C4-2B (cell line): ENCODE results near the gene ACSF3.
A peak's percentile ranks its signal among the peaks of the same experiment; 100 is the strongest.

Experiments used
- H3K27ac ChIP-seq: fragments of 450-650 bp; 2 replicates; pipeline ENCODE4 v1.5.1; 2017
- CTCF ChIP-seq: fragments of 450-650 bp; conservative IDR thresholded peaks from 2 replicates; pipeline ENCODE4 v1.5.1; 2017; ENCODE audit warnings: mild to moderate bottlenecking
- ZFX ChIP-seq: fragments of 450-650 bp; IDR thresholded peaks from 2 replicates; pipeline ENCODE4 v1.6.1; 2017

The ACSF3 gene

GRCh38 chr16:89048090-89048725 lies 45.4 kb upstream of the ACSF3 start:
- TF ChIP-seq CTCF (no peak), ZFX (no peak)
- H3K27ac ChIP-seq: no peak overlapping the region

- H3K27ac ChIP-seq: no peak overlapping the region
- TF ChIP-seq CTCF (no peak), ZFX (no peak)
Observed at GRCh38 chr16:89048871-89049422, 44.7 kb upstream of the ACSF3 start.

- no peak overlapping the region for H3K27ac ChIP-seq
- TF ChIP-seq ZFX (no peak), CTCF (no peak)
Observed at GRCh38 chr16:89049484-89050118, 44.1 kb upstream of the ACSF3 start.

- no peak overlapping the region for H3K27ac ChIP-seq
- no peak for TF ChIP-seq ZFX
- no peak for TF ChIP-seq CTCF
Observed at GRCh38 chr16:89050119-89050867, 43.4 kb upstream of the ACSF3 start.

GRCh38 chr16:89050868-89051311 lies 42.8 kb upstream of the ACSF3 start:
- no peak overlapping the region for H3K27ac ChIP-seq
- TF ChIP-seq ZFX (no peak), CTCF (no peak)

- H3K27ac ChIP-seq: peak overlapping the region; percentile 57
- TF ChIP-seq CTCF: no peak
- TF ChIP-seq ZFX: no peak
Observed at GRCh38 chr16:89051521-89052166, 42.0 kb upstream of the ACSF3 start.
